GM12878 (cell line): ENCODE data around the gene CCDC112.

Experiments
- NKRF ChIP-seq: fragments of 450-650 bp; conservative IDR thresholded peaks from 2 replicates; pipeline ENCODE4 v1.6.1; 2017; ENCODE audit warnings: mild to moderate bottlenecking, moderate library complexity
- POLR2A ChIP-seq: IDR thresholded peaks from 2 replicates; pipeline ENCODE4 v1.6.1; 2011; ENCODE audit warnings: low read depth, mild to moderate bottlenecking, low read length
- SMC3 ChIP-seq: IDR thresholded peaks from 2 replicates; pipeline ENCODE4 v1.6.1; 2011; ENCODE audit warnings: low read length, improper control_type of control experiment, borderline replicate concordance
- TAF1 ChIP-seq: IDR thresholded peaks from 2 replicates; pipeline ENCODE4 v1.6.1; 2011; ENCODE audit warnings: mild to moderate bottlenecking, low read depth, low read length, borderline replicate concordance

DNA sequence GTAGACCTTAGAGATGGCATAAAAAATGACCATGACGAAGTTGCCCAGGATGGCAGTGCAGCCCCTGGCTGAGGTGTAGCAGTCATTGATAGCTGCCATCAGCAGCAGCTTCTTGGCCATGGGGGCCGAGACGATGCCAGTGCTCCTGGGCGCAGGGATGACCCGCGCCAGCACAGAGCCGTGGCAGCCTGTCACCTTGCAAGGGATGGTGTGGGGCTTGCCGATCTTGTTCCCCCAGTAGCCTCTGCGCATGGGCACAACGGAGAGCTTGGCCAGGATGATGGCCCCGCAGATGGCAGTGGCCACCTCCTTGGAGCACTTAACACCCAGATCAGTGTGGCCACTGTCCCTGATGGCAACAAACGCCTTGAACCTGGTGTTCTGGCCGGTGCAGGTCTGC lies 31.7 kb downstream of the CCDC112 start:
- TF ChIP-seq NKRF (no peak), POLR2A (no peak), TAF1 (no peak), SMC3 (no peak)
